MM.1S (cell line): ENCODE data around the gene PSMC3.

Source experiments
- DNase-seq: peaks from one replicate; pipeline ENCODE4 v3.0.0-alpha.2; 2015
- H2AFZ ChIP-seq: fragments of 300-600 bp; sonication (generic); 2 replicates; pipeline ENCODE4 v1.6.0; 2016; ENCODE audit warnings: antibody characterized with exemption, low read length
- H3F3A ChIP-seq: fragments of 300-600 bp; sonication (generic); 2 replicates; pipeline ENCODE4 v1.6.1; 2016; ENCODE audit warnings: mild to moderate bottlenecking, antibody characterized with exemption, low read length, moderate library complexity, mixed read lengths; ENCODE audit not compliant: insufficient read depth
- H3K27ac ChIP-seq: fragments of 300-600 bp; sonication (generic); 2 replicates; pipeline ENCODE4 v1.5.1; 2016; ENCODE audit warnings: mild to moderate bottlenecking, low read length
- H3K27me3 ChIP-seq: fragments of 300-600 bp; sonication (generic); replicated peaks from 2 replicates; pipeline ENCODE4 v1.6.0; 2016; ENCODE audit warnings: low read length; ENCODE audit not compliant: insufficient read depth
- H3K36me3 ChIP-seq: fragments of 300-600 bp; sonication (generic); replicated peaks from 2 replicates; pipeline ENCODE4 v1.6.1; 2016; ENCODE audit warnings: mild to moderate bottlenecking, low read length, mixed read lengths; ENCODE audit not compliant: insufficient read depth
- H3K4me1 ChIP-seq: fragments of 300-600 bp; sonication (generic); 2 replicates; pipeline ENCODE4 v1.6.1; 2016; ENCODE audit warnings: low read length, mixed read lengths
- H3K4me2 ChIP-seq: fragments of 300-600 bp; sonication (generic); 2 replicates; pipeline ENCODE4 v1.6.0; 2016; ENCODE audit warnings: low read depth, low read length
- H3K4me3 ChIP-seq: fragments of 300-600 bp; sonication (generic); 2 replicates; pipeline ENCODE4 v1.5.1; 2016; ENCODE audit warnings: low read length, mixed read lengths
- H3K79me2 ChIP-seq: fragments of 300-600 bp; sonication (generic); 2 replicates; pipeline ENCODE4 v1.6.1; 2016; ENCODE audit warnings: mixed run types, low read length, mixed read lengths
- H3K9ac ChIP-seq: fragments of 300-600 bp; sonication (generic); 2 replicates; pipeline ENCODE4 v1.6.1; 2016; ENCODE audit warnings: low read length, mixed read lengths
- H3K9me2 ChIP-seq: fragments of 300-600 bp; sonication (generic); replicated peaks from 2 replicates; pipeline ENCODE4 v1.6.1; 2016; ENCODE audit warnings: mild to moderate bottlenecking, low read length, mixed read lengths; ENCODE audit not compliant: insufficient read depth
- H3K9me3 ChIP-seq: fragments of 300-600 bp; sonication (generic); replicated peaks from 2 replicates; pipeline ENCODE4 v1.6.1; 2016; ENCODE audit warnings: mild to moderate bottlenecking, low read length, mixed read lengths; ENCODE audit not compliant: insufficient read depth
- H4K20me1 ChIP-seq: fragments of 300-600 bp; sonication (generic); 2 replicates; pipeline ENCODE4 v1.6.1; 2016; ENCODE audit warnings: mild to moderate bottlenecking, low read length, moderate library complexity, mixed read lengths; ENCODE audit not compliant: insufficient read depth
- CTCF ChIP-seq: fragments of 300-600 bp; sonication (generic); IDR thresholded peaks from 2 replicates; pipeline ENCODE4 v1.5.1; 2016; ENCODE audit warnings: antibody characterized with exemption, low read length, mixed read lengths
- EZH2 ChIP-seq: fragments of 300-600 bp; sonication (generic); optimal IDR thresholded peaks from 2 replicates; pipeline ENCODE3; 2017; ENCODE audit warnings: low read depth, mild to moderate bottlenecking, antibody characterized with exemption, low read length, mixed read lengths
- EZH2phosphoT487 ChIP-seq: fragments of 300-600 bp; sonication (generic); IDR thresholded peaks from 2 replicates; pipeline ENCODE4 v1.6.1; 2018; ENCODE audit warnings: antibody characterized with exemption, low read length

The PSMC3 gene

GRCh38 chr11:47388697-47389576 is 37.3 kb downstream of the PSMC3 start:
- Histone ChIP-seq H3K27me3 (no peaks in the 10 kb centered on the region), H3K4me1 (peaks cover 16% of the 10 kb centered on the region)
- DNase-seq: no peak

GRCh38 chr11:47387944-47388696 is 38.1 kb downstream of the PSMC3 start:
- peaks cover 8% of the 10 kb centered on the region for H3K4me1 ChIP-seq
- H2AFZ ChIP-seq: no peak overlapping the region
- no peaks in the 10 kb centered on the region for H4K20me1 ChIP-seq
- no peak overlapping the region for H3K4me3 ChIP-seq
- H3K9me2 ChIP-seq: no peaks in the 10 kb centered on the region
- no peak overlapping the region for H3K9ac ChIP-seq
- no peaks in the 10 kb centered on the region for H3K27me3 ChIP-seq
- no peaks in the 10 kb centered on the region for H3F3A ChIP-seq
- H3K27ac ChIP-seq: no peak overlapping the region
- no peak overlapping the region for H3K4me2 ChIP-seq
- no peaks in the 10 kb centered on the region for H3K9me3 ChIP-seq
- no peaks in the 10 kb centered on the region for H3K36me3 ChIP-seq
- no peak for TF ChIP-seq CTCF
- TF ChIP-seq EZH2: no peak
- TF ChIP-seq EZH2phosphoT487: no peak
- H3K79me2 ChIP-seq: no peaks in the 10 kb centered on the region
- DNase-seq: no peak

More at GRCh38 chr11:47388697-47389576, 37.3 kb downstream of the PSMC3 start:
- H3K79me2 ChIP-seq: no peaks in the 10 kb centered on the region
- H3K36me3 ChIP-seq: no peaks in the 10 kb centered on the region
- no peak overlapping the region for H3K9ac ChIP-seq
- H2AFZ ChIP-seq: no peak overlapping the region
- no peak overlapping the region for H3K27ac ChIP-seq
- TF ChIP-seq EZH2phosphoT487: no peak
- TF ChIP-seq EZH2: no peak
- no peak for TF ChIP-seq CTCF
- no peaks in the 10 kb centered on the region for H3F3A ChIP-seq
- H3K9me2 ChIP-seq: no peaks in the 10 kb centered on the region
- H3K4me3 ChIP-seq: no peak overlapping the region
- H4K20me1 ChIP-seq: no peaks in the 10 kb centered on the region
- no peaks in the 10 kb centered on the region for H3K9me3 ChIP-seq
- no peak overlapping the region for H3K4me2 ChIP-seq

- H4K20me1 ChIP-seq: no peaks in the 10 kb centered on the region
- no peaks in the 10 kb centered on the region for H3K36me3 ChIP-seq
- no peaks in the 10 kb centered on the region for H3F3A ChIP-seq
Measured at GRCh38 chr11:47384498-47384897, 41.7 kb downstream of the PSMC3 start.

More at GRCh38 chr11:47384498-47384897, 41.7 kb downstream of the PSMC3 start:
- Histone ChIP-seq H3K9me2 (no peaks in the 10 kb centered on the region), H3K9me3 (no peaks in the 10 kb centered on the region), H3K4me3 (no peak overlapping the region), H2AFZ (no peak overlapping the region), H3K4me1 (no peaks in the 10 kb centered on the region), H3K27me3 (no peaks in the 10 kb centered on the region), H3K79me2 (no peaks in the 10 kb centered on the region), H3K9ac (no peak overlapping the region), H3K4me2 (no peak overlapping the region), H3K27ac (no peak overlapping the region)
- TF ChIP-seq CTCF (no peak), EZH2phosphoT487 (no peak), EZH2 (no peak)
- DNase-seq: no peak
